ENCODE measurements around the gene PARD3B.

Gene PARD3B

DNA sequence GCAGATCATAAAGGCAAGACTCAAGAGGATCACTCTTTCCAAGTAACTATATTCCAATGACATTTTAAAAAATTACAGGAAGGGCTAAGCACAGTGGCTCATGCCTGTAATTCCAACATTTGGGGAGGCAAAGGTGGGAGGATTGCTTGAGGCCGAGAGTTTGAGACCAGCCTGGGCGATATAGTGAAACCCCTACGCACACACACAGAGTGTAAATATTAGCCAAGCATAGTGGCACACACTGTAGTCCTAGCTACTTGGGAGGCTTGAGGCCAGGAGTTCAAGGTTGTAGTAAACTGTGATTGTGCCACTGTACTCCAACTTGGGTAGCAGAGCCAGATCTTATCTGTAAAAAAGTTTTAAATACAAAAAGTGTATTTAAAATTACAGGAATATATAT lies 686.8 kb downstream of the PARD3B start:
- no peak for DNase-seq

DNA sequence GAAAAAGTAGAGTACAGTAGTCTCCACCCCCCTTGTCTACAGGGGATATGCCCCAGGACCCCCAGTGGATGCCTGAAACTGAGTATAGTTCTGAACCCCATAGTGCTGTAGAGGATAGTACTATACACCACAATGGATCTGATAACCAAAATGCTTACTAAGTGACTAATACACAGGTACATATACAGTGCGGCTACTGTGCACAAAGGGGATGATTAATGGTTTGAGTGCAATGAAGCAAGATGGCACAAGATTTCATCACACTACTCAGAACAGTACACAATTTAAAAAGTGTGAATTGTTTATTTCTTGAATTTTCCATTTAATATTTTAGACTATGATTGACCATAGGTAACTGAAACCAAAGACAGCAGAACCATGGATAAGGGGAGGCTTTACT lies 690.2 kb downstream of the PARD3B start:
- DNase-seq = no peak

DNA sequence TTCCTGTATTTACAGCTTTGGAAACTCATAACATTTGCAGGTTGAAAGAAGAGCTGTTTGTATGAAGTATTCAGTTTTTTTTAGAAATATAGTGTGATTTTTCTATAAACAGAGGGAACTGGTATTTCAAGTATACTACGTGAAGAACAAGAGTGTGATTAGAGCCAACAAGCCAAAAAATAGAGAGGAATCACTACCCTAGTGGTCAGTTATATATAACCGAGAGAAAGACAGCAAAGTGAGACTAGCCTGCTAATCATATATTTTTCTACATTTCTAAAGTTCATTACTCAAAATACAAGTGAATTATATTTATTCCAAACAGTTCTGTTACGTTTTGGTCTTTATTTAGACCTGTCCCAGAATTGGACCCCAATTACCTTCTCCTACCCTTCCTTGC lies 692.2 kb downstream of the PARD3B start:
- DNase-seq = no peak

DNA sequence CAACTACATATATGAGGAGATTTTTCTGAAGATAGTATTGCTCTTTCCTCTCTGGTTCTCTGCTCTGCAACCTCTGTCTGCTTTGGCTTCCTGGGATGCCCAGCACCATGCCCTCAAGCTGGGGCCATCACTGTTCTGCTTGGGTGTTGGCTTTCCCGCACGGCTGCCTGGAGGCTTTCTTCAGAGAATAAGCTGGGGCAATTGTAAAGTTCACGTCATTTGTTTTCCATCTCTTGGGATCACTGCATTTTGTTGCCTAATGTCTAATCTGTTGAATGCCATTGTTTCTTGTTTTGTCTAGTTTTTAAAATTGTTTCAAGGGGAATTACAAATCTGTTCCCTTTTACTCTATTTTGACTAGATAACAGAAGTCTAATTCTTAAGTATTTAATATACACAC lies 699.7 kb downstream of the PARD3B start:
- DNase-seq = no peak

DNA sequence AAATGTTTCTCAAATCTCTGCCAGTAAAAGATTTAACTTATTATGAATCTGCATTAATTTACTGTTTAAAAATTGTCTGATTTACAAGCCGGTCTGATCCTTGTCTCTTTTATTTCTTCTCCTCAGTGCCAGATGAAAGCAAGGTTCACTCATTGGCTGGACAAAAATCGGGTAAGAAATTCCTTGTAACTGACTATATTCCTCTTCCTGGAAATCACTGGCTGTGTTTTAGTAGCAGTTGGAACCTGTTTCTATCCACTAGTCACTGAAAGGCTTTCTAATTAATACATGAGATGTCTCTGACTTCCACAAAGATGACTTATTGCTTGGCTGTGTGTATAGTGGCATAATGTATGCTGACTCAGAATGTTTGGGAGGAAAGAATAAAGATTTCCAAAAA lies 700.4 kb downstream of the PARD3B start:
- DNase-seq = no peak

DNA sequence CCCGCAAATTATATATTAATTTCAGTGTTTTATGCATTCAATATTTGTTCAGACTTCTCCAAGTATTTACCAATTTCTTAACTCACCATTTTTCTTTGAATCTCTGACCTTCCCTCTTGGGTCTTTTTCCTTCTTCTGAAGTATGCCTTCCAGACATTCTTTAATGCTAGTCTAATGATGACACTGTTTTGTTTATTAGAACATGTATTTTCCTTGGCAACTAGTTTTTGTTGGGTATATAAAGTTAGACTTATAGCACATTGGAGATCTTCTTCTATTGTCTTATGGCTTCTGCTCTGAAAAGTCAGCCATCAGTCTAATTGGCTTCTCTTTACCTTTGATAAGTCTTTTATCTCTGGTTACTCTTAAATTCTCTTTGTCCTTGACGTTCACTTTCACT lies 713.8 kb downstream of the PARD3B start:
- DNase-seq = no peak

DNA sequence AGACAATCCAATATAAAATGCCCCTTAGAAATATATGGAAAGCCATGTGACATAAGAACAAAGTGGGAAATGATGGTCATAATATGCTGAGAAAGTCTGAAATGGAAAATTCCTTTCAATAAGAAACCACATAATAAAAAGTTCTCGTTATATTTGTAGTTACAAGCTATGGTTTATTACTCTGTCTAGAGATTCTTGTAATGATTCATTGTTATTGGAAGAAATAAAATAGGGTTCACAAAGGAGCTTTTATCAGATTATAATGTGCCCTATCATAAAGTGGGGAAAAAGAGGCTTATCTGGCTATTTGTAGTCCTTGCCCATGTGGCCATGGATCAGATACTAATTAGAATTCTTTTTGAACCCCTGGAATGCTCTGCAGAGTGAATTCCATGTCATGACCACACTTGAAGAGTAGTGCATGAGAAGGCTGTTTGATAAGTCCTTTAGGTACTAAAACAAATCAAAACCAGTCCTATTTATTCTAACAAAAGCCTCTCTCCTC lies 716.3 kb downstream of the PARD3B start:
- no peak for DNase-seq

DNA sequence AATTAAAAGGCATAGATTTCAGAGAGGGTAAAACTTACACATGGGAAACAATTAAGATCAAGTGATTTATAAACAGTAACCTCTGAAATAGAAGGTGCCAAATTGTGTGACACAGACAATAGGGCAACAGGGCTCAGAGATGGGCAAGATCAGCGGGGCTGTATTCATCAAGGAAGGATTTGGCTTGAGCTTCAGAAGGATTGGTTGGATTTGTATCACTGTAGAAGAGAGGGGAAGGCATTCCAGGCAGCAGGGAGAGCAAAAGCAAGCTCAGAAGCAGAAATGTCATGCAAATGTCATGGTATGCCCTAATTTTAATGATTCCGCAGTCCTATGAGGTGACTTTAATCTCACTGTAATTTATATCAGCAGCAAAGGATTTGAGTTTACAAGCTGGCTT lies 722.0 kb downstream of the PARD3B start:
- DNase-seq = no peak

DNA sequence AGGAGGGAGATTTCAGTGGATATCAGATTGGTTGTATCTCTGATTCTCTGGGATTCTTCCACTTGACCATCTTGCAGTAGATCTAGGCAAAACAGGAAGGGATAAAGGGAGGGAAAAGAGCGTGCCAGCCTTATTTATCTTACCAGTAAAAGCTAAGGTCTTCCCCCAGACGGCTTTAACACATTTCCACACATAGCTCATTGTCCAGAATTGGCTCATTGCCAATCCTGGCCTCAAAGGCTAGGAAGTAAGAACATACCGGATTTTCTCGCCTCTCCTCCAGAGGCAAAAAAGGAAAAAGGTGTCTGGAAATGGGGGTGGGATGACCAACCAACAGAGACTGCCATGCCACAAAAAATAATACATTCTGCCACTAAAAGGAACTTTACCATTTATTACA lies 725.4 kb downstream of the PARD3B start:
- no peak for DNase-seq

DNA sequence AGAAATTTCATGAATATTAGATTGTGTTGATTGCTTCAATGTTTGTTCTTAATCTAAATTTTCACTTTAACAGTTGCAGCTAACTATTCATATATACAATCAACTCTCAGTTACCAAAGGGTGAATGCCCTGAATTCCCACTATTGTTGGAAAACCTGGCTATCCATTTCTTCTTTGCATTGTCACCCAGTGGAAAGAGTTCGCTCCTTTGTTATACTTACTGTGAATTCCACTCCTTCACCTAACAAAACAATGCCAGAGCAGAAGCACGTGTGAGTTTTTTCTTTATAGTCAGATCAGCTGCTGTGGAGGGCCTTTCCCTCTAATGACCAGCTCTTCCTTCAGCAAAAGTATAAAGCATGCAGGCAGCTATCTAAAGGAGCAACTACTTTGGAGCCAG lies 727.9 kb downstream of the PARD3B start:
- DNase-seq = no peak

DNA sequence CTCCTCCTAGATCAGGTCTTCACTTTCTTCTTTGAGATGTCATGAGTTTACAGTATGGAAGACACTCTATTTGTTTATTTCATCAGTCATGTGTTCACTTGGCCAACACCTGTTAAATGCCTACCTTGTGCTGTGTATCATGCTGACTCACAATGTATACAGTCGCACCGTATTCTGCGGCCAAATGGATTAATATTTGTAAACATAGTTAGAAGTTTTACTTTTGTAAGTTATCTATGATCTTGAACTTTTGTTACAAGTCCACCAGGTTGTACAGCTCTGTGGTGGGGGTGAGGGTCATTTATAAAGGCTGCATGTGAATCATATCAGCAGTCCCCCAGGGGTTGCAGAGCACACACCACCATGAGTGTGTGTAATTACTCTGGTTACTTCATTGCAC lies 728.4 kb downstream of the PARD3B start:
- DNase-seq = no peak

DNA sequence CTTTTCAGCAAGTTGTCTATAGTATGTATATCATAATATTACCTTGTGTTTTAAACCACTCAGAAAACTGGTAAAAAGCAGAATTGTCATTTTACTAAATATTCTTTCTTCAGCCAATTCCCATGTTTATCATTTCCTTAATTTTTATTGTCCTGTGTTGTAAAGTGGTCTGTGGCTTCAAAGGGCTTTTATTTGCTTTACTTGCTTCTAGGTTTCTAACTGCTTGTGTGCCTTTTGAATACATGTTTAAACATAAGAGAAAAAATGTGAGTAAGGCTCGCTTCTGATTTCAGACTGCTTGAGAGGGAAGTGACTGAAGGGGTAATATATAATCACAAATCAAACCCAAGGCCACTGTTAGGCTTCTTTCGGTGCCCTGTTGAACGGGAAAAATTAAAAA lies 729.5 kb downstream of the PARD3B start:
- no peak for DNase-seq

DNA sequence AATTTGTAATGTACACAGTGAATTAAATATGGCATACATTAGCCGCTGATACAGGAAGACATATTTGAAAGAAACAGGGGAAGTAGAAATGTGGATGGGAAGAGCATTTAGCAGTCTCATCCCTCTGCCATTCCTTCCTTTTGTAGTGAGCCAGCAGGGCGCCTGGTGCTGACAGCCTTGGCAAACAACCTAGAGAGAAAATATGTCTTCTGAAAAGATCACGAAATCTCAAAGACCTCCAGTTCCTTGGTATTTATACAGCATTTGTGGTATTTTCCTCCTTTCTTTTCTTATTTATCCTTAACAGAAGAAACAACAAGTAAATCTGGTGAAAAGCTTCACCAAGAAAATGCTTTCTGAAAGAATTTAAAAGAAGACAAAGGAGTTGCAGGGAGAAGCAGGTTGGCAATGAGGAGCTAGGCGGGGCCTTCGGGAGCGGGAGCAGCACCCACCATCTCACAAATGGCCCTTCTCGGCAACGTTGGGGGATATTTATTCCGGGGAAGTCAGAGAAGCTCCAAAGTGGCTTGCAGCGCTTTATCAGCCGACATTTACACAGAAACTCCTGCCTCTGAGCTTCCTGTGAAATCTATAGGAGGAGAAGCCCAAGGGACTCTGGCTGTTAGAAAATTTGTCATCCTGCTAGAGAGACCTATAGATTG lies 731.0 kb downstream of the PARD3B start:
- no peak for DNase-seq

DNA sequence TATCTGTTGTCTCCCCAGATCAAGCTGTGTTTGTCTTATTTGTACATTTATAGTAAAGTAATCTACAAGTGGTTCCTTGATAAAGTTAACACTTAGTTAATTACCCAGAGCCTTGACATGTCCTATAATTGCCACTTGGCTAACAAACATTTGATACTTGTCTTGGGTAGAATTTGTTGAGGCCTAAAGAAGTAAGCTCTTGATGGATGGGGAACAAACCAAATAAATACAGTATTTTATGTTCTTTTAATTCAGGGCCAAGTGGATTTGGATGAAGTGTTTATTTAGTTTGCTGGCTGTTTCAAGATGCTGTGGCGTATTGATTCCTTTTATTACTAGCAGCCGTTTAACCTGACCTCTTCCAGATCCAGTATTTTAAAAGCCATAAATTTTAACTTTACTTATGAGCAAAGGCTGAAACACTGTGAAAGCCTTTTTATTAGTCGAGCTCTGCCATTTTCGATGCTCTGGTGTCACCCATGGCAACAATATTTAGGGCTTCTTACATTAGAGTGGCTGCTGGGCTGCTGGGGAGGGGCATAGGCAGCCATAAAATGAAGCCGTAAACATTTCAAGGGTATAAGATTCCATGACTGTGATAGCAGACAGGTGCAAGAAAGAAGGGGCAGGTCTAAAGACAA lies 735.4 kb downstream of the PARD3B start:
- DNase-seq = no peak

DNA sequence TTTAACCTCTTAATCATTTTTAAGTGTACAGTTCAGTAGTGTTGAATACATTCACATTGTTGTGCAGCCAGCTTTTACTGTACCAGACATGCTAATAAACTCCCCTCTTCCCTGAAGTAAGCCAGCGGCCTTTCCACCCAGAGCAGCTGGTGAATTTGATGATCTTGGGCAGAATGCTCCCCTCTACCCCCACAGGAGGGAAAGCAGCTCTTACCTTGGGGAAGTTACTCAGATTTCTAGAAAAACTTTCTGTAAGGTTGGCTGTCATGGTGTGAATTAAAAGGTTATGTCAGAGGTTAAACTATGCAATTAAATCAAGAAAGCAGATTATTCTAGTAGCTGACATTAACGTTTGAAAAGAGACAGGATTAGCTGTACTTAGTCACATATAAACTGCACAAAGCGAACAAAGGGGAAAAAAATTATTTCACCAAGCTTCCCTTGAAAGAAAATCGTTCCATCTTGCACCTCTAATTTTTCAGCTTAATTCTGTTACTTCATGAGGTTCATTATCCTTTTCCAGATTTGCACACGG lies 738.5 kb downstream of the PARD3B start:
- DNase-seq = no peak

DNA sequence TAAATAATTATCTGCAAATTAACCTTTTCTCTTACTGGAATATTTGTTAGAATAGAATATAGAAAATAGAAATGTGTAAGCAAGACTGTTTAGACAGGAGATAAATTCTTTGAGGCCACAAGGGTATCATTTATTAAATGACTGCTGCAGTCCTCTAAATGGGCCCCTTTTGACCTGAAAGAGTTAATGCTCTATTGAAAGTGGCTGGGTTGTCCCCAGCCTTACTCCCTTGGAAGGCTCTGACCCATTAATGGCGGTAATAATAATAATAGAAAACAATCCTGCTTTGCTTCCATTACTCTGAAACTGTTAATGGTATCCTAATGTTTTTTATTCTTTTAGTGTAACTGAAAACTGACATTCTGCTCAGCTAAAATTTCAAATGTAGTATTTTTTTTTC lies 739.1 kb downstream of the PARD3B start:
- no peak for DNase-seq

DNA sequence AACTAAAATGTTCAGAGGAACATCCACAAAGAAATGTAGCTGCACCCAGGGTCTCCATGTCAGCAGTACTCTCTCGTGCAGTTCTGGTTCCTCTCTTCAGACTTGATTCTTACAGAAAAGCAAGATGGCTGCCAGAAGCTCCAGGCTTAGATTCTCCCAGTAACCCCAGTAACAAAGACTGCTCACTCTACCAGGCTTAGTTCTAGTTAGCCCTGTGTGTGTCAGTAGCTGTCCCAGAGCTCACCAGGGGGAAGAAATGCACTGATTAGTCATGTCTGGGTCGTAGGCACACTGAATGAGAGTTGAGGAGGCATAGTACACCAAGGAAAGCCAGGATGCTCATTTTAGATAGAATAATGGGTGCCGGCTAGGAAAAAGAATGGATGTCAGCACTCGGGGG lies 742.0 kb downstream of the PARD3B start:
- DNase-seq = no peak

DNA sequence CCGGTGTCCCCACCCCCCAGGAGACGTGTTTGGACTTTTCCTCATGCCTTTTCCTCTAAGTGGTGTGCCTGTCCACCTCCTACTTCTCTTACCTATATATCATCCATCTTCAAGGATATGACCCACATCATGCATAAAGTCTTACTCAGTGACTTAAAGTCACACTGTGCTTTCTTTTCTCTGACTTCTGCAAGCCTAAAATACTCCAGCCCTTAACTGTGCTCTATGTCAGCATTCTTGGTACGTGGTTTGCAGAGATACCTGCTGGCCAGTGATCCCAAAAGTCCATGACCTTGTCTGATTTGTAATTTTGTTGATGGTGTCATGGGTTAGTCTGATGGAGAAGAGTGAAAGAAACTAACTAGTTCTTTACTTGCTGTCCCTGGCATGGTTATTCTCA lies 743.4 kb downstream of the PARD3B start:
- DNase-seq = no peak

DNA sequence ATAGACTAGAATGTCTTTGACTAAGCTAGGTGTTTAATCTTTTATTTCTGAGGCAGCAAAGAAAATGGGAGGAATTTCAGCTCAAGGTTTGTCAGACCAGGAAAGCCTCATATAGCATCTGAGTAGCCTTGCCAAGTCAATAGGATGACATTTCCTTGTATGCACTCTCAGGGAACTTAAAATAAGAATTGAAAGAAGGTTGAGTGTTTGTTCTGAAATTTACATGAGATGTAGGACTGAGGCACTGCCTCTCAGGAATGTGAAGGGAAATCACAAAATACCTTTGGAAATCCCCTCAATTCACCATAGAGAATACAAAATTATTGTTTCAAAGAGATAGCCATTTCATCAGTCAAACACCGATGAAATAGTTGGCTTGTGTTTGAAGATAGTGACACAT lies 745.0 kb downstream of the PARD3B start:
- DNase-seq = no peak

DNA sequence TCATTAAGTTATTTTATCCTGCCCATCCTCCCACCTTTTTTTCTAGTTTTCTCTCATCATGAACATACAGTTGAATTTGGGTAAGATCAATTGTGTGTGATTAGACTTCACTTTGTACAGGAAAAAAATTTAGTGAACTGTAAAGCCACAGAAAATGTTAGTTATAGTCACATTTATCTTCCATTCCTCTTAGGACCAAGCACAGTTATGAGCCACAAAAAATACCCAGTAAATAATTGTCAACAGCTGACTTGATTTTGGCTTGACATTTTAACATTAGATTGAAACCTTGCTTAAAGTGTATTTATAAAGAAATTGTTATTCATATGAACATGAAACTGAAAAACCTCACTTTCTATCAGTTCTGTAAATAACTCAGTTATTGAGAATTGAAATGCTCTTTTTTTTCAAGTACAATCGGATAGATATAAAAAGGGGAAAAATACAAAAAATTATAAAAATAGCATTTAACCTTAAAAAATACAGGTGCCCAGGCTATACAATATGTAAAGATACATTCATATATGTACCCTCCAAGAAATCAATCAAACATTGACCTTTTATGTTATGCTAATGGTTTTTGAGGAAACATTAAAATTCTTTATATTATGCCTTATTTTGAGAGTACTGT lies 747.5 kb downstream of the PARD3B start:
- DNase-seq = no peak

DNA sequence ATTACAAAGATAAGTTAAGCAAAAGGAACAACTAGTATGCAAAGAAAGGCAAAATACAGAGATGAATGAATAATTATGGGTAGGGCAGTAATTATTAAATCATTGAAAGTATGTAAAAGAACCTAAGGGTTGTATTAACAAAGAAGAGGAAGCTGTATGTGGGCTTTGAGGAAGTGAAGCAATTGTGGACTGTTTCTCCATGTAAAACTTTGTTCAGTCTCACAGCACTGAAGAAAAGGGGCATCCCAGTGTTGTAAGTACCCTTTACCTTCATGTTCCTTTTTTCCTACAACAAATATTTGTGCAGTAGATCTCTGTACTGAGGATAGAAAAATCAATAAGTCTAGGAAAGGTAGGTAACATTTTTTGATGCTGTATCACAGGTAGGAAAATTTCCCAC lies 748.3 kb downstream of the PARD3B start:
- no peak for DNase-seq

DNA sequence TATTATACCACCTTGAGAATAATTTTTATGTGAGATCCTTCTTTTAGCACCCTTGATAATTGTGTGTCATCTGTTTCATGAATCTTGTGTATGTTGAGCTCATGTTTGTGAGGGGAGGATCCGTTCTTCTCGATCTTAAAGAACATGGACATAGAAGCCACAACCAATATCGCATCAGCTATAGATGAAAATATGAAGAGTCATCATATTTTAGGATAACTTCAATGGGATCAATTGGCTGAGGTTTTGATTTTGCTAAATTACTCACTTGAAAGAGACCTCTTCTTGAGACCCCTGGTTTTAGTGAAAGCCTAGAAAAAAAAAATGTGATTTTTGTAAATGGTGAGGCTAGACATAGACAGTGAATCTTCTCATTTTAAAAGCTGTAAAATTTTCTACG lies 751.7 kb downstream of the PARD3B start:
- DNase-seq = no peak

DNA sequence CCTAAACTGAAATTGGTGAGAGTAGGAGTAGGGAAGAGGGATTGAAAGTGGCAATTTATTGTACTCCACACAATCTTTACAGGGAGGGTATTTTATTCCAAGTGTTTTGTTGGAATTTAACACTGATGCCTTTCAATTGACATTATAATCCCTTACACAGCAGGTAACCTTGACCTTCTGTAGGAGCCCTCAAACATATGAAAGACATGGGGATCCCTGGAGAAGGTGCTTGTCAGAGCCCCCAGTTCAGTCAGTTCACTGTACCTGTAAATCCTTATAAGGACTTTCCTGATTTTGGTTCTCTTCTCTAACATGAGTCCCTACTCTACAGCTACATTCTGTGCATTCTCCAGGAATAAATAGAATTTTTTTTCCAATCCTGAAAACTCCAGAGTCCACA lies 752.1 kb downstream of the PARD3B start:
- DNase-seq = no peak

DNA sequence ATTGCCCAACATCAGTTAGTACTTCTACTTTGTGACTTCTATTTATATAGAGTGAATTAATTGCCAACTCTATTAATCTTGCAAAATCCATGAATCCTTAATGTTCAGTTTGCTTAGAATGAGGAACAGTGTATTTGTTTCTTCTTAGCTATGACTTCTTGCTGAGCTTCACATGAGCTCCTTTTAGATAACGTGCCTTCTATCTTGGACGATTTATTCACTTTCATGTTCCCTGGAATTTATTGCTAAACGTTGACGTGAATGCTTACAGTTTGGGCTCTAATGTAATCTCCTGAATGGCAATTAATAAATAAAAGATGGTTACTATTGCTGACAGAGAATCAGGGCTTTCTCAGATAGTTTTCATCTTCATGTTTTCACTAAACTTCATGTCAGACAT lies 752.6 kb downstream of the PARD3B start:
- no peak for DNase-seq
